Measurements from ENCODE around the gene BLMH. TPM values are rescaled to one million over a fixed set of nuclear protein-coding genes. Genes with fewer than 3 reads are reported as not detected.

Gene BLMH
- total and polyA plus RNA-seq, 4 donors = 4.2 to 17.5 (median 12.9) TPM

- no peak for DNase-seq (ENCODE audit: low spot score)
- H3K4me3 ChIP-seq (ENCODE audit: low read depth in 1 of 3, low read length in 3 of 3) = no peak overlapping the region
- 72% methylated on average over 4 of the region's 4 CpGs for WGBS
- TF ChIP-seq CTCF (IDR thresholded peaks at IDR 0.05; ENCODE audit: low read depth, low read length, missing input control) (no peak), FOXA1 (IDR thresholded peaks at IDR 0.05) (no peak), JUND (IDR thresholded peaks at IDR 0.05) (no peak), SP1 (IDR thresholded peaks at IDR 0.05) (no peak), REST (IDR thresholded peaks at IDR 0.05) (no peak), RAD21 (IDR thresholded peaks at IDR 0.05) (no peak), ATF3 (IDR thresholded peaks at IDR 0.05) (no peak), EGR1 (IDR thresholded peaks at IDR 0.05; ENCODE audit: low read depth in 2 of 2) (no peak), TAF1 (conservative IDR thresholded peaks at IDR 0.05) (no peak), HNF4G (IDR thresholded peaks at IDR 0.05) (no peak), RXRA (IDR thresholded peaks at IDR 0.05) (no peak)
- H3K9ac ChIP-seq (ENCODE audit: low read depth in 1 of 2, low read length in 2 of 2) = no peak overlapping the region
- peaks cover 0 to 7% (median 0%) of the 10 kb centered on the region in 4 donors for H3K27me3 ChIP-seq (ENCODE audit: control insufficient read depth in 4 of 4, insufficient read depth in 4 of 4, low read length in 3 of 4)
- H3K4me1 ChIP-seq (ENCODE audit: control insufficient read depth in 4 of 4, insufficient read depth in 4 of 4, low read length in 3 of 4) = no peaks in the 10 kb centered on the region
- H3K36me3 ChIP-seq (ENCODE audit: control insufficient read depth in 4 of 4, insufficient read depth in 3 of 4, low read depth in 1 of 4, low read length in 3 of 4) = no peaks in the 10 kb centered on the region
- H3K27ac ChIP-seq (ENCODE audit: low read depth in 1 of 2, low read length in 2 of 2) = no peak overlapping the region
- no peaks in the 10 kb centered on the region for H3K9me3 ChIP-seq (ENCODE audit: control insufficient read depth in 4 of 4, low read length in 3 of 4)
Measured at GRCh38 chr17:30321314-30321713, 29.6 kb upstream of the BLMH start.

GRCh38 chr17:30318155-30318554 lies 26.4 kb upstream of the BLMH start:
- no peaks in the 10 kb centered on the region for H3K4me1 ChIP-seq (ENCODE audit: control insufficient read depth in 4 of 4, insufficient read depth in 4 of 4, low read length in 3 of 4)
- WGBS = 88% methylated on average over 3 of the region's 3 CpGs
- peaks cover 0 to 7% (median 0%) of the 10 kb centered on the region in 4 donors for H3K27me3 ChIP-seq (ENCODE audit: control insufficient read depth in 4 of 4, insufficient read depth in 4 of 4, low read length in 3 of 4)
- H3K4me3 ChIP-seq (ENCODE audit: low read depth in 1 of 3, low read length in 3 of 3) = no peak overlapping the region
- no peak for DNase-seq (ENCODE audit: low spot score)
- no peaks in the 10 kb centered on the region for H3K36me3 ChIP-seq (ENCODE audit: control insufficient read depth in 4 of 4, insufficient read depth in 3 of 4, low read depth in 1 of 4, low read length in 3 of 4)
- no peak overlapping the region for H3K9ac ChIP-seq (ENCODE audit: low read depth in 1 of 2, low read length in 2 of 2)
- no peak for TF ChIP-seq FOXA1 (IDR thresholded peaks at IDR 0.05)
- no peak for TF ChIP-seq ZBTB33 (IDR thresholded peaks at IDR 0.05)
- no peak for TF ChIP-seq HNF4A (conservative IDR thresholded peaks at IDR 0.05)
- TF ChIP-seq YY1 (IDR thresholded peaks at IDR 0.05) = no peak
- H3K27ac ChIP-seq (ENCODE audit: low read depth in 1 of 2, low read length in 2 of 2) = no peak overlapping the region
- H3K9me3 ChIP-seq (ENCODE audit: control insufficient read depth in 4 of 4, low read length in 3 of 4) = no peaks in the 10 kb centered on the region
